ENCODE results near the gene GJA5.

GRCh38 chr1:147745271-147745670 is 15.1 kb downstream of the GJA5 start:
- TF ChIP-seq, protein P1, sequence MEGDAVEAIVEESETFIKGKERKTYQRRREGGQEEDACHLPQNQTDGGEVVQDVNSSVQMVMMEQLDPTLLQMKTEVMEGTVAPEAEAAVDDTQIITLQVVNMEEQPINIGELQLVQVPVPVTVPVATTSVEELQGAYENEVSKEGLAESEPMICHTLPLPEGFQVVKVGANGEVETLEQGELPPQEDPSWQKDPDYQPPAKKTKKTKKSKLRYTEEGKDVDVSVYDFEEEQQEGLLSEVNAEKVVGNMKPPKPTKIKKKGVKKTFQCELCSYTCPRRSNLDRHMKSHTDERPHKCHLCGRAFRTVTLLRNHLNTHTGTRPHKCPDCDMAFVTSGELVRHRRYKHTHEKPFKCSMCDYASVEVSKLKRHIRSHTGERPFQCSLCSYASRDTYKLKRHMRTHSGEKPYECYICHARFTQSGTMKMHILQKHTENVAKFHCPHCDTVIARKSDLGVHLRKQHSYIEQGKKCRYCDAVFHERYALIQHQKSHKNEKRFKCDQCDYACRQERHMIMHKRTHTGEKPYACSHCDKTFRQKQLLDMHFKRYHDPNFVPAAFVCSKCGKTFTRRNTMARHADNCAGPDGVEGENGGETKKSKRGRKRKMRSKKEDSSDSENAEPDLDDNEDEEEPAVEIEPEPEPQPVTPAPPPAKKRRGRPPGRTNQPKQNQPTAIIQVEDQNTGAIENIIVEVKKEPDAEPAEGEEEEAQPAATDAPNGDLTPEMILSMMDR (conservative IDR thresholded peaks at IDR 0.05; ENCODE audit: low read depth, low read length) = no peak
- TF ChIP-seq EZH2 (IDR thresholded peaks at IDR 0.05; ENCODE audit: low read length, unreplicated experiment) (no peak), EZH2phosphoT487 (IDR thresholded peaks at IDR 0.05; ENCODE audit: borderline replicate concordance, low read length) (no peak)
